Activated T-helper 2 cell treated with anti-CD3 and anti-CD28 coated beads, Interferon-gamma antibody, Interleukin-2, Interleukin-4, amounts not matched to agents 10 μg/mL and 5 μg/mL and 100 μg/mL, durations not matched to agents 14 hours and 24 hours and 36 hours (primary cell): ENCODE measurements around the gene HIP1. TPM values are rescaled to one million over a fixed set of nuclear protein-coding genes. Genes with fewer than 3 reads are reported as not detected.
"Not testable (repeated sequence)": the region's sequence is repeated elsewhere in the genome, so short reads cannot be mapped to it uniquely, and the experiment has no call there.

Source experiments
- DNase-seq: peaks from one replicate; pipeline ENCODE4 v3.0.0; 2021; ENCODE audit warnings: low spot score
- H3K27ac Mint-ChIP-seq: one replicate; pipeline ENCODE4 v1.8.0; 2021; ENCODE audit warnings: mixed read lengths
- H3K27me3 Mint-ChIP-seq: one replicate; pipeline ENCODE4 v1.8.0; 2021; ENCODE audit warnings: low read depth, mixed read lengths
- H3K36me3 Mint-ChIP-seq: one replicate; pipeline ENCODE4 v1.8.0; 2021; ENCODE audit warnings: low read depth, mixed read lengths
- H3K4me1 Mint-ChIP-seq: one replicate; pipeline ENCODE4 v1.8.0; 2021; ENCODE audit warnings: low read depth, mixed read lengths
- H3K4me3 Mint-ChIP-seq: one replicate; pipeline ENCODE4 v1.8.0; 2021; ENCODE audit warnings: low read depth, mild to moderate bottlenecking, moderate library complexity, mixed read lengths
- H3K9me3 Mint-ChIP-seq: one replicate; pipeline ENCODE4 v1.8.0; 2021; ENCODE audit warnings: mixed read lengths
- intact Hi-C: fragments of 100-400 bp; cut with micrococcal nuclease; formaldehyde crosslinking; loops from one replicate; pipeline ENCODE4 v1.15.1; 2023
- total RNA-seq: library from RNA; stranded (reverse); gene quantifications from 2 replicates; pipeline ENCODE4 v1.2.3, GENCODE V29; 2022

HIP1 gene
- total RNA-seq, 1 donor from 2014 or later, result 10.6 TPM

DNA sequence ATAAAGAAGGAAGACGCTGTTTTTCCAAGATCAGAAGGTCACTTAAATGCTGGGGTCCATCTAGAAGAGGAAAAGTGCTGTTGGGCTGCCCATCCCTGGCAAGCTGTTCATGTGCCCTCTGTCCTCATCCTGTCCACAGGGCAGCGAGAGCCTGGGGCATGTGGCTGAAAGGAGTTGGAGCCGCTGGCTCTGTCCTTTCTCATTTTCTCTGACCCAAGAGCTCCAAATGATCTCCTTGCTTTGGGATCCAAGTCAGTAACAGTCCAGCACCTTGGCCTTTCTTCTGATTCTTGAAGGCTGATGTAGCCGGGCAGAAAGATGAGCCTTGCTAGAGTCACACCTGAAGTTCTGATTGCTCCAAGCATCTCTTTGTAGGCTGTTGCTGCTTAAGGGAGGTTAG lies 202.2 kb downstream of the HIP1 start:
- Mint-ChIP-seq H3K4me3 (no peak overlapping the region), H3K9me3 (no peaks in the 10 kb centered on the region), H3K36me3 (no peaks in the 10 kb centered on the region), H3K27ac (no peak overlapping the region), H3K4me1 (peaks cover 12% of the 10 kb centered on the region), H3K27me3 (no peaks in the 10 kb centered on the region)
- DNase-seq, result no peak
- intact Hi-C loops, result no loop called here

DNA sequence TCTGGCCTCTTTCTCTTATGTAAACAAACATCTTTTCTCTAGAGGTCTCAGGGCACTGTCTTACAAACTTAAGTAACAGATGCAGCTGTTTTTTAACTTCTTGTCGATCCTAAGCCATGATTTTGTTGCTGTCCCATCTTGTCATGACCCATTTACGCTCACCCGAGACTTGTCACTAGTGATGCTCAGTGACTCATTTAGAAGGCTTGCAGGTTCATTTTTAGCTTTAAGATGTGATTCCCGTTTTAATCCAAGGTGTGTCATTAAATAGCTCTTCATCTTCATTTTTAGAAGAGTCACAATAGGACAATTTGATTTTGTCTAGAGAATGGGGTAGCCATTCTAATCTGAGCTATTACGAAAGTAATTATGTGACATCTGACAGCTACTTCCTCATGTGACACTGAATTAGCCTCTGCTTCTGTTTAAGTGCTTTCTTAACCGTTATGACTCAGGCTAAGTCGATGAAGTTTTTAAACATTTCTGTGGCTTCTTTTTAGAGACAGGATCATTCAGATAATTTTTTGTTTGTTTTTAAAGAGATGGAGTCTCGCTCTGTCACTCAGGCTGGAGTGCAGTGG lies 203.9 kb downstream of the HIP1 start:
- no peaks in the 10 kb centered on the region for H3K36me3 Mint-ChIP-seq
- intact Hi-C loops, result no loop called here
- H3K4me3 Mint-ChIP-seq, result no peak overlapping the region
- no peaks in the 10 kb centered on the region for H3K9me3 Mint-ChIP-seq
- peak overlapping the region; percentile 28 for H3K27ac Mint-ChIP-seq
- H3K4me1 Mint-ChIP-seq, result peaks cover 12% of the 10 kb centered on the region
- no peaks in the 10 kb centered on the region for H3K27me3 Mint-ChIP-seq
- no peak for DNase-seq

DNA sequence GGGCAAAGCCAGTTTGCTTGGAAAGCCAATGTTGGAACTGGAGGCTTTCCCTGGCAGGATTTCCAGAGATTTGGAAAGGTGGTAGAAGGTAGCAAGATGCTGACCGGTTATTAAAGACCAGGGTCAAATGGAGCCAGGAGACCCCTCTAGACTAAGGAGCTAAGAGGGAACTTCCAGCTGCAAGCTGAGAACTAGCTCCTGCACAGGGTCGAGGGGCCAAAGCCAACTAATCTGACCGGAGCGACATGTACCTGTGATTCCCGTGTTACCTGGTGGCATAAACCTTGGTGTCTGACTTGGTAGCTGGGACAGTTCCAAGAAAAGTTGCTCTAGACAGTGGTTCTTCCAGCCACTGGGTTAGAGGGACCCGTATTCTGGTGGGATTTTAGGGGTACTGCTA lies 204.8 kb downstream of the HIP1 start:
- DNase-seq, result no peak
- H3K27me3 Mint-ChIP-seq, result no peaks in the 10 kb centered on the region
- H3K9me3 Mint-ChIP-seq, result no peaks in the 10 kb centered on the region

DNA sequence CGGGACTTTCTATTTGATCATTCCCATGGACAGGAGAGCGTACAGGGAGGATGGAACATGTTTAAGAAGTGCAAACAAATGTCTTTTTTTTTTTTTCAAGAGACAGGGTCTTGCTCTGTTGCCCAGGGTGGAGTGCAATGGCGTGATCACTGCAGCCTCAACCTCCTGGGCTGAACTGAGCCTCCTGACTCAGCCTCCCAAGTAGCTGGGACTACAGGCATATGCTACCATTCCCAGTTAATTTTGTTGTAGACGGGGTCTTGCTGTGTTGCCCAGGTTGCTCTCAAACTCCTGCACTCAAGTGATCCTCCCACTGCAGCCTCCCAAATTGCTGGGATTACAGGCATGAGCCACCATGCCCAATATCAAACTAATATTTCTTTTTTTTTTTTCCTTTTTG lies 206.1 kb downstream of the HIP1 start:
- H3K36me3 Mint-ChIP-seq, result no peaks in the 10 kb centered on the region
- H3K27ac Mint-ChIP-seq, result no peak overlapping the region
- H3K4me3 Mint-ChIP-seq, result no peak overlapping the region
- peaks cover 16% of the 10 kb centered on the region for H3K4me1 Mint-ChIP-seq
- DNase-seq, result no peak
- intact Hi-C loops, result no loop called here
- no peaks in the 10 kb centered on the region for H3K9me3 Mint-ChIP-seq
- no peaks in the 10 kb centered on the region for H3K27me3 Mint-ChIP-seq

More for the DNA sequence above, 204.8 kb downstream of the HIP1 start:
- no peak overlapping the region for H3K27ac Mint-ChIP-seq
- H3K4me1 Mint-ChIP-seq, result peaks cover 12% of the 10 kb centered on the region
- H3K4me3 Mint-ChIP-seq, result no peak overlapping the region
- intact Hi-C loops, result no loop called here
- no peaks in the 10 kb centered on the region for H3K36me3 Mint-ChIP-seq

DNA sequence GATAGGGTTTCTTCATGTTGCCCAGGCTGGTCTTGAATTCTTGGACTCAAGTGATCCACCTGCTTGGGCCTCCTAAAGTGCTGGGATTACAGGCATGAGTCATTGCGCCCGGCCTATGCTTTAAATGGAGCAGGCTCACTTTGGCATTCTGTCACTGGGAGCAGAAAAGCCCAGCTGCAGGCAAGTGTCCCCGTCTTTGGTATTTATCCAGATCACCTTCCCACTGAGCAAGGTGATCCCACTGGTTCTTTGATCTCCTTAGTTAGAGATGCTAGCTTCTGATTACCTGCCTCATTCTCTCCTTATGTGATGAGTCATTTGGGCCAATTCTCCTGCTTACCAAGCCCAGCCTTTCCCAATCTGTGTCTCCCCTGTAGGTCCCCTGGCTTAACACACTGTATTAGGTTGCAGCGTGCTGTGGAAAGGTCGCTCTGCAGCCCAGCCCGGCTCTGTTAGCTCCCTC lies 207.4 kb downstream of the HIP1 start:
- no peak overlapping the region for H3K4me3 Mint-ChIP-seq
- no peaks in the 10 kb centered on the region for H3K9me3 Mint-ChIP-seq
- peaks cover 23% of the 10 kb centered on the region for H3K4me1 Mint-ChIP-seq
- H3K27ac Mint-ChIP-seq, result no peak overlapping the region
- H3K27me3 Mint-ChIP-seq, result no peaks in the 10 kb centered on the region
- DNase-seq, result no peak
- peaks cover 1% of the 10 kb centered on the region for H3K36me3 Mint-ChIP-seq
- intact Hi-C loops, result no loop called here

DNA sequence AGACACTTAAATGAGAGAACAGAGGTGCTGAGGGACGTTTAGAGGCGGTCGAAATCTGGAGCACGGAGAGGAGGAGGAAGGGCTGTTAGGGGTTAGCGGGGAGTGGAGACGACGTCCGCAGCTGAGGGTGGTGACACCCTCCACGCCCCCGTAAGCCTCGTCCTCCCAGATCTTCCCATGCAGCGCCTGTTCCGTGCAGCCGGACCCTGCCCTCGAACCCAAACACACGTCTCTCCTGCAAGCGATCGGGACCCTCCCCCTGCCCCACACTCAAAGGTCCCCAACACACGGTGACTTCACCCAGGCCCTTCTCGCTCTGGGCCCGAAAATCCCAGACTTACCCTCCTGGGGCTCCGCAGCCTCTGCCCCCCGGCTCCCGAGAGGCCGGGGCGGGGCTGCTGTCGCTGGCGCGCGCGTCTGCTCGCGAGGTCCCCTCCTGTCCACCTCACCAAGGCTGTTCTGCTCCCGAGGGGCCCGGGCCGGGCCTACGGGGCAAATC lies 211.5 kb downstream of the HIP1 start:
- Mint-ChIP-seq H3K4me1 (peaks cover 18% of the 10 kb centered on the region), H3K4me3 (peak overlapping the region; percentile 92), H3K36me3 (peaks cover 38% of the 10 kb centered on the region), H3K27ac (peak overlapping the region; percentile 82)
- not testable (repeated sequence) for DNase-seq, H3K27me3 Mint-ChIP-seq, H3K9me3 Mint-ChIP-seq
- intact Hi-C loops, result loop anchor here (1.0 to 5.0 kb wide), 2 partner anchors 67 to 210 kb away; partner anchors contain the start of gene HIP1

DNA sequence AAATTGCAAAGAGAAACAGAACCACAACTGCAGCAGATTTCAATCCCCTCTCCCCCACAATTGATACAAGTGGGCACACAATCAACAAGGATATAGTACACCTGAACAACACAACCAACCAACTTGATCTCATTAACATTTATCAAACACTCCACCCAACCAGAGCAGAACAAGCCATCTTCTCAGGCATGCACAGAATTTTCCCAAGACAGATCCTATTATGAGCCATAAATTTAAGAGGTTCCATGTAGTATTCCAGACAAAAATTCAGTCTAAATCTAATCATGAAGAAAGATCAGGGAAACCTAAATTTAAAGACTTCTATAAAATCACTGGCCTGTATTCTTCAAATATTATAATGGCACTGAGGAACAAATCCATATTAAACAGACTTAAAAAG lies 217.0 kb downstream of the HIP1 start:
- not testable (repeated sequence) for H3K27ac Mint-ChIP-seq

DNA sequence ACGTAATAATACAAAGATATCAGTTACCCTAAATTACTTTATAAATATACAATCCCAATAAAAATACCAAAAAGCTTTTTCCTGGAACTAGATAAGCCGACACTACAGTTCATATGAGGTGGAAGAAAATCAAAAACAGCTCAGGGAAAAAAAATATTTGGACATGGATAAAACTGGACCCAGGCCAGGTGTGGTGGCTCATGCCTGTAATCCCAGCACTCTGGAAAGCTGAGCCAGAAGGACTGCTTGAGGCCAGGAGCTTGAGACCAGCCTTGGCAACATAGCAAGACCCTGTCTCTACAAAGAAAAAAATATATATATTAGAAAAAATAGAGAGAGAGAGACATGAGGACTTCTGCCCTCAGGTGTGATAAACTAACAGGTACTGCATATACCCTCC lies 219.9 kb downstream of the HIP1 start:
- DNase-seq, intact Hi-C loops, H3K27me3 Mint-ChIP-seq, H3K4me3 Mint-ChIP-seq, H3K4me1 Mint-ChIP-seq, H3K27ac Mint-ChIP-seq: not testable (repeated sequence)
- Mint-ChIP-seq H3K9me3 (peaks cover 25% of the 10 kb centered on the region), H3K36me3 (peaks cover 69% of the 10 kb centered on the region)

More for the DNA sequence above, 217.0 kb downstream of the HIP1 start:
- DNase-seq, H3K4me3 Mint-ChIP-seq, H3K27me3 Mint-ChIP-seq, intact Hi-C loops: not testable (repeated sequence)
- peaks cover 79% of the 10 kb centered on the region for H3K36me3 Mint-ChIP-seq
- peaks cover 18% of the 10 kb centered on the region for H3K4me1 Mint-ChIP-seq
- peaks cover 25% of the 10 kb centered on the region for H3K9me3 Mint-ChIP-seq

DNA sequence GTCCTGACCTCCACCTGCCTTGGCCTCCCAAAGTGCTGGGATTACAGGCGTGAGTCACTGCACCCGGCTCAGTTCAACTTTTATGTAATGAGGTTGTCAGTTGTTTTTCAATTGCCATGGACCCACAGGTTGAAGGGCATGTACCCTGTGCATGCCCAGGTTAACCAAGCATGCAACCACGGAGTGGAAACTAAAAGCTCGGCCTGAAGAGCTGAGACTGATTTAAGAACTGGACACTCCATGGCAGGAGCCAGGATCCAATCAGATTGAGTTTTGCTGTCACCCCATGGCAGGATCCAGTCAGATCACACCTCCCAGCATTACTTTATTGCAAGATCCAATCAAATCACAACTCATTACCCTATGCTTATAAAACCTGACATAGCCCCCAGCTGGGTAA lies 229.7 kb downstream of the HIP1 start:
- H3K27ac Mint-ChIP-seq, H3K36me3 Mint-ChIP-seq, H3K27me3 Mint-ChIP-seq, H3K4me1 Mint-ChIP-seq, intact Hi-C loops, H3K9me3 Mint-ChIP-seq, DNase-seq, H3K4me3 Mint-ChIP-seq: not testable (repeated sequence)

DNA sequence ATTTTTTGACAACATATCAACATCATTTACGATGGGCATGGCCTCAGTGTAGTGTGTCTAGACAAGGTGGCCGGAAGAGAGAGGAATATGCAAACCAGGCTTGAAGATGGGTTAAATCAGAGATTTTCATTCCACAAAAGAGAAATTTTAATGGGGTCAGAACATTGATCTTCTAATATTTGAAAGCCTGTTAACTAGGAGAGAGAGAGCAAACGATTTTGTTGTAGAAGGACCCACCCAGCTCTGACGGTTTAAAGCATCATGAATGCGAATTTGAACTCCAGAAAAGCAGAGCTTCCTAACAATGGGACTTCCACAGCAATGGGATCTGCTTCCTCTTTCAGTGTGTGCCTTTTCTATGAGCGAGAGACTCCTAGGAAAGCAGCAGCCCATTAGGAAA lies 246.7 kb downstream of the HIP1 start, which contains the start of gene SPDYE5:
TSS of gene SPDYE5 (plus strand) at position 301 of the 400 bp plus-strand sequence. CDS start 1,728 bp downstream, outside the sequence.
- intact Hi-C loops, DNase-seq, H3K27me3 Mint-ChIP-seq, H3K9me3 Mint-ChIP-seq, H3K27ac Mint-ChIP-seq, H3K4me3 Mint-ChIP-seq, H3K36me3 Mint-ChIP-seq, H3K4me1 Mint-ChIP-seq: not testable (repeated sequence)

DNA sequence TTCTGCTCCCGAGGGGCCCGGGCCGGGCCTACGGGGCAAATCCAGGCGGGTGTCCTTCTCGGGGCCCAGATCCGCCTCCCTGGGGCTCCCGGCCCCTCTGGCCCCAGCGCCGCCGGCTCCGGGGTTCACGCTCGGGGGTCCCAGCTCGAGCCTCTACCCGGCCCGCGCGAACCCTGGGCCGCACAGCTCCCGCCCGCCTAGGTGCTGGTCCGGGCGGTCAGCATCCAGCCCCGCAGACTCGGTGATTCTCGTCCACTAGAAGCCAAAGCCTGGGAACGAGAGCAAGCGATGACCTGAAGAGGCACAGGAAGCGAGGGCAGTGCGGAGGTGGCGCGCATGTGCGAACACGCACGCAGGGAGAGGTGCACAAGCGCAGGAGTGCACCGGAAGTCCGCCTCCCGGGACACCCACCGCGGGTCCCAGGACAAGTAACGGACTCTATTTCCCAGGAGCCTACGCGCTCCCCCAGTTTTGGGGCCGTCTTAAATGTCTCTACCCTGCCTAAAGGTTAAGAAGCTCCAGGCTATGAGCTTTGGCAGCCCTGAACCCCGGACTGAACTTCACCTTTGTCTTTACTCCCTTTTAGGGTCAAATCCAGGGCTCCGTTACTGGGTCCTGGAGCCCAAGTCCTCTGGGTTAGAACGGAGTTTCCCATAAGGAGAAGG lies 252.6 kb downstream of the HIP1 start, which contains the start of gene POM121C:
TSS of gene POM121C (minus strand) at position 321 of the 665 bp plus-strand sequence. CDS start 44,803 bp downstream, outside the sequence.
- Mint-ChIP-seq H3K36me3 (peaks cover 25% of the 10 kb centered on the region), H3K27ac (peak within 1 kb of the TSS; percentile 84), H3K4me3 (peak within 1 kb of the TSS; percentile 91)
- intact Hi-C loops, result loop anchor here (2.0 kb wide), 1 partner anchor 253 kb away; the partner anchor contains the start of gene HIP1
- not testable (repeated sequence) for H3K27me3 Mint-ChIP-seq, H3K9me3 Mint-ChIP-seq, H3K4me1 Mint-ChIP-seq
- peak; percentile 79 for DNase-seq

DNA sequence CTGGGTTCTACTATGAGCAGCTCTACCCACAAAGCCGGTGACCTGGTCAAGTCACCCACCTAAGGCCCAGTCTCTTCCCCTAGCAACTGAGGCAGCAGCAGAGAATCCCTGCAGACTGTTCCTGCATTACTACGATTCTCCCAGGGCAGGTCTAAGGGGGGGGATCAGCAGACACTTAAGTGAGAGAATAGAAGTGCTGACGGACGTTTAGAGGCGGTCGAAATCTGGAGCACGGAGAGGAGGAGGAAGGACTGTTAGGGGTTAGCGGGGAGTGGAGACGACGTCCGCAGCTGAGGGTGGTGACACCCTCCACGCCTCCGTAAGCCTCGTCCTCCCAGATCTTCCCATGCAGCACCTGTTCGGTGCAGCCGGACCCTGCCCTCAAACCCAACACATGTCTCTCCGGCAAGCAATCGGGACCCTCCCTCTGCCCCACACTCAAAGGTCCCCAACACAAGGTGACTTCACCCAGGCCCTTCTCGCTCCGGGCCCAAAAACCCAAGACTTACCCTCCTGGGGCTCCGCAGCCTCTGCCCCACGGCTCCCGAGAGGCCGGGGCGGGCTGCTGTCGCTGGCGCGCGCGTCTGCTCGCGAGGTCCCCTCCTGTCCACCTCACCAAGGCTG lies 253.3 kb downstream of the HIP1 start:
- H3K4me1 Mint-ChIP-seq, intact Hi-C loops, H3K9me3 Mint-ChIP-seq, H3K27me3 Mint-ChIP-seq: not testable (repeated sequence)
- Mint-ChIP-seq H3K27ac (peak overlapping the region; percentile 84), H3K4me3 (peak overlapping the region; percentile 91), H3K36me3 (peaks cover 25% of the 10 kb centered on the region)
- DNase-seq, result peak; percentile 12
